ENCODE results near the gene NDE1.
A peak's percentile ranks its signal among the peaks of the same experiment; 100 is the strongest.

Gene NDE1

DNA sequence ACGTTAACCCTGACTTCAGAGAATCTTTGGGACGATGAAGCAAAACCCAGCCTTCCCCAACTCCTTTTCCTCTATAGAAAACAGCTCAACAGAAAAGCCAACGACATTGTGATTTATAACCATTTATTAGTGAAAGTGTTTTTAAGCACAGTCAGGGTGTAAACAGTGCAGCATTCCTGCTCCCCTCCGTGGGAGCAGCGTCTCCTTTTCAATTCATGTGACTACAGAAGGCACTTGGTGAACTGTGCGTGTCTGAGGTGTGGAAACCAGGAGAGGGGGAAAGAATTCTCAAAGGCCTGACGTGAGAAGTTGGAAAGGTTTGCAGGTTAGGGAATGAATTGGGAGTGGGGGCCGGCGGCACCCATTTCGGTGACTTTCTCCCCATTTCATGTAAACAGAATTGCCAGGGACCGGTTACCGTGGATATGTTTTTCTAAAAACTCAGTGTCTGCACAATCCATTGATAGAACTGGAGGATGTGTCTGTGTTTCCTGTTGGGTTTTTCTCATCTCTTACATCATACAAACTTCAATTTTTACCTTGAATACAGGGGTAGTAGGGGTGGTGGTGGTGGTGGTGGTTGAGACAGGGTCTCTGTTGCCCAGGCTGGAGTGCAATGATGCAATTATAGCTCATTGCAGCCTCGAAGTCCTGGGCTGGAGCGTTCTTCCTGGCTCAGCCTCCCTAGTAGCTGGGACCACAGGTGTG is 53.1 kb downstream of the NDE1 start:
- TF ChIP-seq MYC (IDR thresholded peaks at IDR 0.05; ENCODE audit: low read depth, low read length) = no peak
- DNase-seq (ENCODE audit: low read depth) = no peak
- H3K4me3 ChIP-seq (ENCODE audit: low read depth, low read length) = no peak overlapping the region

DNA sequence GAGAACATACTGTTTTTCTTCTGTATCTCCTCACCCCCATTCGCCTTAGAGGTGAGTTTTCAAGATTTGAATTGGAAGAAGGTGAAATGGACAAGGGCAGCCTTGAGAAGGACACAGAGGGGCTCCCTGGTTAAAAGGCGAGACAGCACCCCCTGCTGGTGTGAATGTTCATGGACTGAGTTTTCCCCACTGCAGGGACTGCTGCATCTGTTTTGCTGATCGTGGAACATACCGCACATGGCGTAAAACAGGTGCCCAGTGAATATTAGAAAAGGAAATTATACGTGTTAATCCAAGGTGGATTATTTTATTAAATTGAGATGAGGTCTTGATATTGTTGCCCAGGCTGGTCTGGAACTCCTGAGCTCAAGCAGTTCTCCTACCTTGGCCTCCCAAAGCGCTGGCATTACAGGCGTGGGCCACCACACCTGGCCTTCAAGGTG is 54.5 kb downstream of the NDE1 start:
- TF ChIP-seq, protein P1, sequence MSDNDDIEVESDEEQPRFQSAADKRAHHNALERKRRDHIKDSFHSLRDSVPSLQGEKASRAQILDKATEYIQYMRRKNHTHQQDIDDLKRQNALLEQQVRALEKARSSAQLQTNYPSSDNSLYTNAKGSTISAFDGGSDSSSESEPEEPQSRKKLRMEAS (IDR thresholded peaks at IDR 0.05; ENCODE audit: low read depth, low read length) = no peak
- TF ChIP-seq, protein P2, sequence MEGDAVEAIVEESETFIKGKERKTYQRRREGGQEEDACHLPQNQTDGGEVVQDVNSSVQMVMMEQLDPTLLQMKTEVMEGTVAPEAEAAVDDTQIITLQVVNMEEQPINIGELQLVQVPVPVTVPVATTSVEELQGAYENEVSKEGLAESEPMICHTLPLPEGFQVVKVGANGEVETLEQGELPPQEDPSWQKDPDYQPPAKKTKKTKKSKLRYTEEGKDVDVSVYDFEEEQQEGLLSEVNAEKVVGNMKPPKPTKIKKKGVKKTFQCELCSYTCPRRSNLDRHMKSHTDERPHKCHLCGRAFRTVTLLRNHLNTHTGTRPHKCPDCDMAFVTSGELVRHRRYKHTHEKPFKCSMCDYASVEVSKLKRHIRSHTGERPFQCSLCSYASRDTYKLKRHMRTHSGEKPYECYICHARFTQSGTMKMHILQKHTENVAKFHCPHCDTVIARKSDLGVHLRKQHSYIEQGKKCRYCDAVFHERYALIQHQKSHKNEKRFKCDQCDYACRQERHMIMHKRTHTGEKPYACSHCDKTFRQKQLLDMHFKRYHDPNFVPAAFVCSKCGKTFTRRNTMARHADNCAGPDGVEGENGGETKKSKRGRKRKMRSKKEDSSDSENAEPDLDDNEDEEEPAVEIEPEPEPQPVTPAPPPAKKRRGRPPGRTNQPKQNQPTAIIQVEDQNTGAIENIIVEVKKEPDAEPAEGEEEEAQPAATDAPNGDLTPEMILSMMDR (IDR thresholded peaks at IDR 0.05; ENCODE audit: low read depth, low read length) = peak; percentile 75
- DNase-seq (ENCODE audit: low read depth) = peak; percentile 76
- no peak overlapping the region for H3K4me3 ChIP-seq (ENCODE audit: low read depth, low read length)

DNA sequence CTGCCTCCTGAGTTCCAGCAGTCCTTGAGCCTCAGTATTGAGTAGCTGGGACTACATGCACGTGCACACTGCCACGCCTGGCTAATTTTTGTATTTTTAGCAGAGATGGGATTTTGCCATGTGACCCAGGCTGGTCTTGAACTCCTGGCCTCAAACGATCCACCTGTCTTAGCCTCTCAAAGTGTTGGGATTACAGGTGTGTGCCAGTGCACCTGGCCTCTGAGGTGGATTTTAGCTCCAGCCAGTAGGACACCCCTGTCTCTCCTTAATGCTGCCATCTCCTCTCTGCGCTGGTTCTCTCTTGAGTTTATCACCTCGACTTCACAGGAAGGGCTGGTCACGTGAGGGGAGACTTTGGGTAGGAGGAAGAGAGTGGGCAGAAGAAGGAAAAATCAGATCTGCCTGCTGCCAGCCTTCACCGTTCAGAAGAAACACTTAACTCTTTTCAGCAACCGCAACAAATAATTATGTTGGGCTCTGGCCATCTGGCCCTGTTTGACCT is 55.1 kb downstream of the NDE1 start:
- TF ChIP-seq, protein P1 (IDR thresholded peaks at IDR 0.05; ENCODE audit: low read depth, low read length) = no peak
- TF ChIP-seq MYC (IDR thresholded peaks at IDR 0.05; ENCODE audit: low read depth, low read length) (no peak), POLR2A (IDR thresholded peaks at IDR 0.05; ENCODE audit: extremely low read depth, insufficient read length) (no peak)
- TF ChIP-seq, protein P2 (IDR thresholded peaks at IDR 0.05; ENCODE audit: low read depth, low read length) = no peak
- DNase-seq (ENCODE audit: low read depth) = no peak
- H3K4me3 ChIP-seq (ENCODE audit: low read depth, low read length) = no peak overlapping the region

DNA sequence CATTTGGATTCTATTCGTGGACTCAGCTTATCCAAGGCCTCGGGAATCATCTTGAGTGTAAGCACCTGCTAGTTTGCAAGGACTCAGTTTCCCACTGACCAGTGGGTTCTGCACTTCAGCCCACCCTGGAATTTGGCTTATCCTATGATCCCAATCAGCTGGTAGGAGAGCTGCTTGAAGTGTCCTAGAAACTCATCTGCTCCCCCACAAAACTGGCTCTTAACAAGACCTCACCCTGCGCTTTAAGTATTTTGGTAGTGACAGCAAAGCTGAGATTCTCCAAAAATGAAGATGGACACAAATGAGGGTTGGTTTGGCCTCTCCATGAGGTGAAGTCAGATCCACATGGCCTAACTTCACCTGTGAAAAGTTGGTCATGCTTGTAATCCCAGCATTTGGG is 57.3 kb downstream of the NDE1 start:
- H3K4me3 ChIP-seq (ENCODE audit: low read depth, low read length) = no peak overlapping the region
- no peak for DNase-seq (ENCODE audit: low read depth)
- TF ChIP-seq, protein P1 (IDR thresholded peaks at IDR 0.05; ENCODE audit: low read depth, low read length) = no peak
- TF ChIP-seq POLR2A (IDR thresholded peaks at IDR 0.05; ENCODE audit: extremely low read depth, insufficient read length) (no peak), MYC (IDR thresholded peaks at IDR 0.05; ENCODE audit: low read depth, low read length) (no peak)
- TF ChIP-seq, protein P2 (IDR thresholded peaks at IDR 0.05; ENCODE audit: low read depth, low read length) = no peak

DNA sequence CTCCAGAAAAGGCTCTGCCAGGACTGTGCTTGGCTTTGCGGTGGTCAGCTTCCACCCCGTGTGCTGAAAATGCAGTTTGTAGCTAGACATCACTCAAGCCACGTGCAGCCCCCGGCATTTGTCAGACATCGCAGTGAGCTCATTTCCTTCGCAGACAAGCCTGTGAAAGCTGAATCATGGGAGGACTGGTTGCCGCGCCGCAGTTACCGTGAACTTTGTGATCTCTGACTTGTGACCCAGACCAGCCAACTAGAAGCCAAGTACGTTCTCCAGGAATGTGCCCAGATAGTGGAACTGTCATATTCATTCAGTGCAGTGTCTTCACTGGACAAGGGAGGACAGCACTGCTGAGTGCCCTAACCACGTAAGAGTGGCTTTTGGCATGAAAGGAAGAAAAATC is 58.1 kb downstream of the NDE1 start:
- TF ChIP-seq POLR2A (IDR thresholded peaks at IDR 0.05; ENCODE audit: extremely low read depth, insufficient read length) (no peak), MYC (IDR thresholded peaks at IDR 0.05; ENCODE audit: low read depth, low read length) (no peak)
- TF ChIP-seq, protein P1 (IDR thresholded peaks at IDR 0.05; ENCODE audit: low read depth, low read length) = no peak
- TF ChIP-seq, protein P2 (IDR thresholded peaks at IDR 0.05; ENCODE audit: low read depth, low read length) = no peak
- H3K4me3 ChIP-seq (ENCODE audit: low read depth, low read length) = no peak overlapping the region
- DNase-seq (ENCODE audit: low read depth) = no peak

DNA sequence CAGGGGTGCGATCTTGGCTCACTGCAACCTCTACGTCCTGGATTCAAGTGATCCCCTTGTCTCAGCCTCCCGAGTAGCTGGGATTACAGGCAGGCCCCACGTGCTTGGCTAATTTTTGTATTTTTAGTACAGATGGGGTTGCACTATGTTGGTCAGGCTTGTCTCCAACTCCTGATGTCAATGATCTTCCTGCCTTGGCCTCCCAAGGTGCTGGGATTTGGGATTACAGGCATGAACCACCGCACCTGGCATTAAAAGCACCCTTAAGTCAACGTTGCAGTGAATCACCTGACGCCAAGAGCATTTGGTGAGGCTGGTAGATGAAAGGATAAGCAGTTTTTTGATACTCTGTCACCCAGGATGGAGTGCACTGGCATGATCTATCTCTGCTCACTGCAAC is 59.0 kb downstream of the NDE1 start:
- no peak for DNase-seq (ENCODE audit: low read depth)
- no peak overlapping the region for H3K4me3 ChIP-seq (ENCODE audit: low read depth, low read length)
- TF ChIP-seq, protein P2 (IDR thresholded peaks at IDR 0.05; ENCODE audit: low read depth, low read length) = no peak
- TF ChIP-seq, protein P1 (IDR thresholded peaks at IDR 0.05; ENCODE audit: low read depth, low read length) = no peak
- no peak for TF ChIP-seq POLR2A (IDR thresholded peaks at IDR 0.05; ENCODE audit: extremely low read depth, insufficient read length)
